ENCODE results near the gene PCSK1N. TPM values are rescaled to one million over a fixed set of nuclear protein-coding genes. Genes with fewer than 3 reads are reported as not detected.

Gene PCSK1N
- total RNA-seq, 1 donor from 2014 or later: 74.2 TPM

DNA sequence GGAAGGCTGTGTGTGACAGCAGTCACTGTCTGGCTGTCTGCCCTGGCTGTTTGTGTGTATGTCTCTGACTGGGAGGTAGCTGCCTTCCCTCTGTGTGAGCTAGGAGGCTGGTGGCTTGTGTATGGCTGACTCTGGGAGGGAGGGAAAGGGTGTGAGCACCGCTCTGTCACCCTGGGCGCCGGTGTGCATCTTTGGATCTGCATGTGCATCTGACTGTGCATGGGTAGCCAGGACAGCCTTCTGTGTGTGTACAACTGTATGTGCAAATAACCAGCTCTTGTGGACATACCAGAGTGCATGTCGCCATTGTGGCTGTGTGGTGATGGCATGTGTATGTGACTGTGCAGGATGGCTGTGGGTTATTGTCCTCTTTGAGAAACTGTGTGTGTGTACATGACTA is 16.5 kb downstream of the PCSK1N start:
- no peaks in the 10 kb centered on the region for H3K27me3 Mint-ChIP-seq (ENCODE audit: low read depth)
- H3K27ac Mint-ChIP-seq (ENCODE audit: unreplicated experiment): no peak overlapping the region
- DNase-seq (ENCODE audit: low spot score): no peak
- H3K4me1 Mint-ChIP-seq (ENCODE audit: low read depth): no peaks in the 10 kb centered on the region
- peaks cover 4% of the 10 kb centered on the region for H3K9me3 Mint-ChIP-seq (ENCODE audit: low read depth)
- no peak for TF ChIP-seq CTCF (IDR thresholded peaks at IDR 0.05)
- H3K36me3 Mint-ChIP-seq (ENCODE audit: low read depth): peaks cover 11% of the 10 kb centered on the region
- no peak overlapping the region for H3K4me3 Mint-ChIP-seq (ENCODE audit: unreplicated experiment)

DNA sequence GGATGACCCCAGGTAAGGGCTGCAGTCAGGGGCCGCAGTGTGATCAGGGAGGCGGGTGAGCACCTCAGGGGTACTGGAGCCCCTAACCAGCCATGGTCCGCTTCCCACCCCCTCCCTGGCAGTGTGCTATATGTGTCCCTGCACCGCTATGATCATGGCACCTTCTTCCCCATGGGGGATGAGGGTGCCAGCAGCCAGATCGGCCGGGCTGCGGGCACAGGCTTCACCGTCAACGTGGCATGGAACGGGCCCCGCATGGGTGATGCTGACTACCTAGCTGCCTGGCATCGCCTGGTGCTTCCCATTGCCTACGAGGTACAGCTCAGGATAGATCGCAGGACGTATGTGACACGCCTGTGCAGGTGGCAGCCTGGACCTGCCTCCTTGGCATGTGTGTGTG is 17.3 kb downstream of the PCSK1N start:
- peaks cover 7% of the 10 kb centered on the region for H3K9me3 Mint-ChIP-seq (ENCODE audit: low read depth)
- no peaks in the 10 kb centered on the region for H3K4me1 Mint-ChIP-seq (ENCODE audit: low read depth)
- H3K36me3 Mint-ChIP-seq (ENCODE audit: low read depth): peaks cover 7% of the 10 kb centered on the region
- no peak for DNase-seq (ENCODE audit: low spot score)
- H3K4me3 Mint-ChIP-seq (ENCODE audit: unreplicated experiment): no peak overlapping the region
- no peak for TF ChIP-seq CTCF (IDR thresholded peaks at IDR 0.05)
- H3K27ac Mint-ChIP-seq (ENCODE audit: unreplicated experiment): no peak overlapping the region
- no peaks in the 10 kb centered on the region for H3K27me3 Mint-ChIP-seq (ENCODE audit: low read depth)

- Mint-ChIP-seq H3K27ac (ENCODE audit: unreplicated experiment) (no peak overlapping the region), H3K27me3 (ENCODE audit: low read depth) (no peaks in the 10 kb centered on the region), H3K4me3 (ENCODE audit: unreplicated experiment) (no peak overlapping the region), H3K36me3 (ENCODE audit: low read depth) (peaks cover 7% of the 10 kb centered on the region), H3K4me1 (ENCODE audit: low read depth) (no peaks in the 10 kb centered on the region), H3K9me3 (ENCODE audit: low read depth) (peaks cover 7% of the 10 kb centered on the region)
- TF ChIP-seq CTCF (IDR thresholded peaks at IDR 0.05): no peak
- no peak for DNase-seq (ENCODE audit: low spot score)
Measured at GRCh38 chrX:48816014-48816810, 19.2 kb downstream of the PCSK1N start.

DNA sequence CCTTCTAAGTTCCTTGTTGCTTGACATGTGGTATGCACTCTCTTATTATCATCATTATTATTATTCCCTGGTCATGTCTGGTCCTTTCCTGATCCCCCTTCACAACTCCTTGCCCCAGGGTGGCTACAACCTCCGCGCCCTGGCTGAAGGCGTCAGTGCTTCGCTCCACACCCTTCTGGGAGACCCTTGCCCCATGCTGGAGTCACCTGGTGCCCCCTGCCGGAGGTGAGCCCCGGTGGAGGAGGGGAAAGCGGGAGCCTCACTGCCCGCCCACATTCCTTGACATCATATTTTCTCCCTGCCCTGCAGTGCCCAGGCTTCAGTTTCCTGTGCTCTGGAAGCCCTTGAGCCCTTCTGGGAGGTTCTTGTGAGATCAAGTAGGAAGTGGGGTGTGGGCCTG is 20.1 kb downstream of the PCSK1N start:
- H3K9me3 Mint-ChIP-seq (ENCODE audit: low read depth): peaks cover 9% of the 10 kb centered on the region
- no peaks in the 10 kb centered on the region for H3K27me3 Mint-ChIP-seq (ENCODE audit: low read depth)
- H3K4me3 Mint-ChIP-seq (ENCODE audit: unreplicated experiment): no peak overlapping the region
- no peak for TF ChIP-seq CTCF (IDR thresholded peaks at IDR 0.05)
- peaks cover 9% of the 10 kb centered on the region for H3K36me3 Mint-ChIP-seq (ENCODE audit: low read depth)
- DNase-seq (ENCODE audit: low spot score): no peak
- no peak overlapping the region for H3K27ac Mint-ChIP-seq (ENCODE audit: unreplicated experiment)
- no peaks in the 10 kb centered on the region for H3K4me1 Mint-ChIP-seq (ENCODE audit: low read depth)

DNA sequence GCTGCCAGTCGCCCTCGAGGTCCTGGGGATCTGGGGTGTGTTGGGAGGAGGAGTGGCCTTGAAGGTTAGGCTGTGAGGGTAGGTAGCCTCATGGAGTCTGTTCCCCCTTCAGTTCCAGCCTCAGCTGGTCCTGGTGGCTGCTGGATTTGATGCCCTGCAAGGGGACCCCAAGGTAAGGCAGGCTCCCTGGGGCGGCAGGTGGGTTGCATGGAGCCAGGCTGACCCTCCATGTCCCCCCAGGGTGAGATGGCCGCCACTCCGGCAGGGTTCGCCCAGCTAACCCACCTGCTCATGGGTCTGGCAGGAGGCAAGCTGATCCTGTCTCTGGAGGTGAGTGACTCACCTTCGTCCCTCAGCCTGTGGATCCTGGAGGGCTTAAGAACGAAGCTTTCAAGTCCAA is 20.7 kb downstream of the PCSK1N start:
- Mint-ChIP-seq H3K36me3 (ENCODE audit: low read depth) (peaks cover 7% of the 10 kb centered on the region), H3K4me3 (ENCODE audit: unreplicated experiment) (no peak overlapping the region), H3K27me3 (ENCODE audit: low read depth) (no peaks in the 10 kb centered on the region), H3K4me1 (ENCODE audit: low read depth) (no peaks in the 10 kb centered on the region), H3K9me3 (ENCODE audit: low read depth) (peaks cover 9% of the 10 kb centered on the region), H3K27ac (ENCODE audit: unreplicated experiment) (no peak overlapping the region)
- no peak for TF ChIP-seq CTCF (IDR thresholded peaks at IDR 0.05)
- DNase-seq (ENCODE audit: low spot score): no peak

Measured in chondrocyte (in vitro differentiated cells).